Astrocyte (in vitro differentiated cells and primary cell): ENCODE results near the gene FAM167B.

Experiments used
- CTCF ChIP-seq: IDR thresholded peaks from 2 replicates; pipeline ENCODE4 v1.5.1; 2011; ENCODE audit warnings: low read depth, mild to moderate bottlenecking, inconsistent platforms, low read length, moderate library complexity; ENCODE audit not compliant: insufficient read depth
- EZH2 ChIP-seq: IDR thresholded peaks from 2 replicates; pipeline ENCODE4 v1.6.1; 2012; ENCODE audit warnings: mild to moderate bottlenecking, low read length, inconsistent platforms; ENCODE audit not compliant: insufficient read depth

GRCh38 chr1:32234792-32235191, 12.2 kb upstream of the FAM167B start:
- TF ChIP-seq CTCF: no peak
- TF ChIP-seq EZH2: no peak
